Skeletal muscle tissue (tissue), 4 donors: ENCODE data around the gene EGFLAM. TPM values are rescaled to one million over a fixed set of nuclear protein-coding genes. Genes with fewer than 3 reads are reported as not detected.

Source experiments
- H3K27ac ChIP-seq: one replicate; pipeline ENCODE4 v1.7.0; 2013; ENCODE audit warnings: mild to moderate bottlenecking, low read depth, low read length, inconsistent platforms
- H3K27me3 ChIP-seq, 3 donors: one replicate each; pipeline ENCODE4 v1.7.0; 2013; ENCODE audit warnings: low read length in 3 of 3; ENCODE audit not compliant: control insufficient read depth in 3 of 3, insufficient read depth in 3 of 3
- H3K36me3 ChIP-seq, 3 donors: one replicate each; pipeline ENCODE4 v1.7.0; 2013; ENCODE audit warnings: low read length in 3 of 3; ENCODE audit not compliant: control insufficient read depth in 3 of 3, insufficient read depth in 3 of 3
- H3K4me1 ChIP-seq, 3 donors: one replicate each; pipeline ENCODE4 v1.7.0; 2013; ENCODE audit warnings: low read length in 3 of 3, mild to moderate bottlenecking in 3 of 3; ENCODE audit not compliant: control insufficient read depth in 3 of 3, insufficient read depth in 3 of 3
- H3K4me3 ChIP-seq, 3 donors: one replicate each; pipeline ENCODE4 v1.7.0; 2013; ENCODE audit warnings: low read length in 3 of 3
- H3K9ac ChIP-seq, 3 donors: one replicate each; pipeline ENCODE4 v1.7.0; 2013; ENCODE audit warnings: low read length in 3 of 3, mild to moderate bottlenecking in 3 of 3, moderate library complexity in 2 of 3, low read depth in 1 of 3
- H3K9me3 ChIP-seq, 3 donors: one replicate each; pipeline ENCODE4 v1.7.0; 2013; ENCODE audit warnings: low read length in 3 of 3; ENCODE audit not compliant: control insufficient read depth in 3 of 3
- total RNA-seq: library from RNA; depleted of rRNA; stranded (reverse); fragments of >200 nt; gene quantifications from one replicate; pipeline ENCODE4 v1.2.3, GENCODE V29; 2014
- donor health status: Osteomylitis.

The EGFLAM gene
- total RNA-seq, 1 donor from 2014 or later = 41.8 TPM

DNA sequence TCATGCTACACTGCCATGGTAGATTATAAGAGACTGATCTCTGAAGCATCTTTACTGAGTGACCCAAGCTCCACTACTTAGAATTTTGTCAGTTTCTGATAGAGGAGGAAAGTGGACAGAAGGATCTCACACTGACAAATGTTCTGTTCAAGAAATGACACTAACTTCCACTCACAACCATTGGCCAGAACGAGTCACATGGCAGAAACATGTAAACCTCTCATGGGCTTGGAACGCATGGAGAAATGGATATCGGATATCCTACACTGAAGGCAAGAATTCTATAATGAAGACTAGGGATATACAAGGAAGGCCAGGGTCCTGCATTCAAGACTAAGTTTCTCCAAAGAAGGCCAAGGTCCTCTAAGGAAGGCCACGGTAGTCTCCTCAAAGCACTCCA is 31.1 kb downstream of the EGFLAM start:
- Histone ChIP-seq H3K4me3 (no peak overlapping the region), H3K9ac (no peak overlapping the region), H3K27me3 (no peaks in the 10 kb centered on the region), H3K27ac (no peak overlapping the region), H3K36me3 (no peaks in the 10 kb centered on the region), H3K4me1 (no peaks in the 10 kb centered on the region), H3K9me3 (peaks cover 0 to under 1% (median 0%) of the 10 kb centered on the region in 3 donors)

DNA sequence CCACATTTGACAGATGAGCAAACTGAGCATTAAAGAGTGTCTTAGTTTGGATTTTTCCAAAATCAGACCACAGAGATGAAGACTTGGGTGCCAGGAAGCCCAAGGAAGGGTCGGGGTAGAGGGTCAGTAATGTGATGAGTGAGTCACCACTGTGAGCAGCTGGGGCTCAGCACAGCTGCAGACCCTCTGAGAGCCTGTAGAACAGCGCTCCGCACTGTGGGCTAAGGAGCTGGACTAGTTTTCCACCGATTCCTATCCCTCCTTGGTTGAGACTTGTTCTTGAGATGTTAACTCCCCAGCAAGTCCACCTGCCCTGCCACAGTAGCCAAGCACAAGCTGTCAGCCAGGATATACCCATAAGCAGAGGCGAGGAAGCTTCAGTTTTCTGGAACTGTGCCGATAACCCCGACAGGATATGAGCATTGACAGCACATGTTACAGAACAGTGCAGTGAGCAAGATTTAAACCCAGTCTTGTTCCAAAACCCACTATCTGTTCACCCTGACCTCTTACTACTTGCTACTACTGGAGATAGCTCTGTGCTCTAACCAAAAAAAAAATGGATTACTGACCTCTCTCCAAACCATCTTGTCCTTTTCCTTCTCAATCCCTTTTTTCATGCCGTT is 31.8 kb downstream of the EGFLAM start:
- Histone ChIP-seq H3K4me3 (peak overlapping the region in 1 of 3 donors; percentile 15), H3K9ac (no peak overlapping the region), H3K27me3 (peaks cover 0 to 2% (median 0%) of the 10 kb centered on the region in 3 donors), H3K4me1 (no peaks in the 10 kb centered on the region), H3K9me3 (no peaks in the 10 kb centered on the region), H3K36me3 (no peaks in the 10 kb centered on the region), H3K27ac (no peak overlapping the region)

DNA sequence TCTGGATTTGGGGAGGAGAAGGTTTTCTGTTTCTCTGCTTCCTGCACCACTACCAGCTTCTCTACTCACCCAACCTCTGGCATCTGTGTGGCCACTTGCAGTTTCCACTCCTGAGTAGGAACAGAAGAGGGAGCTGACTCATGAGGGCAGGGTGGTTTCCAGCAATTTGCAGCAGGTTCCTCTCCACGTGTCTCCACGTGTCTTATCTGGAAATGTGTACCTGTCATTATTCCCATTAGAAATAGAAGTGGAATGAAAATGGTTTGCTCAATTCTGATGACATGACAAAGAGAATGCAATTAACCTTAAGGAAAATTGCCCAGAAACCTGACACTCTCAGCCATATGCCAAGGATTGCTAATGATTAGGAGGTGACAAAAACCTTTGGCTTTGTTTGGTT is 33.0 kb downstream of the EGFLAM start:
- Histone ChIP-seq H3K4me1 (no peaks in the 10 kb centered on the region), H3K27ac (no peak overlapping the region), H3K9me3 (no peaks in the 10 kb centered on the region), H3K27me3 (peaks cover 0 to 2% (median 0%) of the 10 kb centered on the region in 3 donors), H3K36me3 (no peaks in the 10 kb centered on the region), H3K9ac (no peak overlapping the region), H3K4me3 (no peak overlapping the region)

DNA sequence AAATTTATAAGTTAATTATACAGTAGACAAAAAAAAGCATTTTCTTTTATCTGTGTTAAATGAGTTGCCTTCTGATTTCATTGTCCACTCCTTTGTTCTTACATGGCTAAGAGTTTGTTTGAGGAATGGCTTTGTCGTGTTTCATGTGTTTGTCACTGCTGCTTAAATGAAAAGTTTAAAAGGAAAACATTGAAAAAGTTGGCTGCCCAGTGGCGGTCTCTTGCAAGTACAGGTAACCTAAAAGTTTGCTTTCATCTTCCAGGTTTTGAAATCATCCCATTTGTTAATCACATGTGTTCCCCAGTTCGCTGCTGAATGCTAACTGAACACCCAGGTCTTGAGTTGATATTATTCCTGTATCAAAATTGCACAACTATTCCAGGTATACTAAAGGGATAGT is 33.9 kb downstream of the EGFLAM start:
- H3K4me1 ChIP-seq = no peaks in the 10 kb centered on the region
- no peak overlapping the region for H3K4me3 ChIP-seq
- H3K27me3 ChIP-seq = peaks cover 0 to 2% (median 0%) of the 10 kb centered on the region in 3 donors
- H3K9me3 ChIP-seq = no peaks in the 10 kb centered on the region
- no peak overlapping the region for H3K27ac ChIP-seq
- H3K36me3 ChIP-seq = no peaks in the 10 kb centered on the region
- no peak overlapping the region for H3K9ac ChIP-seq

DNA sequence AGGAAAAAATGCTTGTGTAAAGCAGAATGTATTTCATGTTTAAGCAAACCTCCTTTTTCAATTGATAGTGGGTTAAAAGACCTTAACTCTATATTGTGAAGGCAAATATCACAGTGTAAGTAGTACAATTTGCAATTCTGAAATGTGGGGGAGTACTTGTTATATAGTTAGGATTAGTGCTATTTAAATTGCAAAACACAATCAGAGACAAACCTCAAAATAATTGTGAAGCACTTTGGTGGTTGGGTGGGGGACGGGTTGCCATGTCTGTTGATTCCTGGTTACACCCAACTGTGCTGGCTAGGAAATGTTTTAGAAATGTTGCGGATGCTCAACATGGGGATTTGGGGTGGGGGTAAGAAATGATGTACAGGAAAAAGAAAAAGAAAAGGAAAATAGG is 37.4 kb downstream of the EGFLAM start:
- no peak overlapping the region for H3K4me3 ChIP-seq
- no peaks in the 10 kb centered on the region for H3K9me3 ChIP-seq
- no peak overlapping the region for H3K27ac ChIP-seq
- no peaks in the 10 kb centered on the region for H3K4me1 ChIP-seq
- H3K27me3 ChIP-seq = peaks cover 0 to 2% (median 0%) of the 10 kb centered on the region in 3 donors
- H3K9ac ChIP-seq = no peak overlapping the region
- no peaks in the 10 kb centered on the region for H3K36me3 ChIP-seq

DNA sequence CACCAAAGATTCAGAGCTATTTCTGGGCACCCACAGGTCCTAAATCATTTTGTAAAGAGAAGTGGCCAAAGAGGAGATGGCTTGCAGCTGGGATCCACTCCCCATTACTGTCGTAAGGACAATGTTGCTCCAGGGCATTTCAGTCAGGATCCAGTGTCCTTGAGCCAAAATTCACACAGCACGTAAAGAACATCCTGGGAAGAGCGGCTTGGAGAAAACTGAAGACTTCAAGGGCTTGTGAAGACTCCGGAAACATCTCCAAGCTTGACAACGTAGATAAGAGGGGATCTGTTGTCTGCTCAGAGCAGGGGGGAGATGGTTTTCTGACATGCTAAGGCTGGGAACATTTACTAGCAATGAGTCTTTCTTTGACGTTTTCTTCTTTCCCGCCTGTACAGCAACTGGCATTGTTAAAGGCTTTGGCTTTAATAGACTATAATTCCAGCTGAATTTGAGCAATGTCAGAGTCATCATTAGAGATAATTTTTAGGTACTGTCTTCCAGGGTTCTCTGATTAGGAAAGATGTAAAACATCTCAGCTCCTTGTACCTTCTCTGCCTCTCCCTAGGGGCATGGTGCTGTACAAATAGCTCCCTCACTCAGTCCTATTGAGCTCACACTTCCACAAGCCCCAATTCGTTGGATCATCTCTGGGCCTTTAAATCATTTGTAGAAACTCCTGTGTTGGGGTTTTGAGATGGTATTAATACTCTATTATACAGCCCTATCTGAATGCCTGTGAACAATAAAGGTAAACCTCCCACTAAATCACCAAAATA is 39.7 kb downstream of the EGFLAM start:
- Histone ChIP-seq H3K27me3 (peaks cover 0 to 2% (median 0%) of the 10 kb centered on the region in 3 donors), H3K4me3 (no peak overlapping the region), H3K36me3 (no peaks in the 10 kb centered on the region), H3K27ac (no peak overlapping the region), H3K9me3 (no peaks in the 10 kb centered on the region), H3K9ac (no peak overlapping the region), H3K4me1 (no peaks in the 10 kb centered on the region)

DNA sequence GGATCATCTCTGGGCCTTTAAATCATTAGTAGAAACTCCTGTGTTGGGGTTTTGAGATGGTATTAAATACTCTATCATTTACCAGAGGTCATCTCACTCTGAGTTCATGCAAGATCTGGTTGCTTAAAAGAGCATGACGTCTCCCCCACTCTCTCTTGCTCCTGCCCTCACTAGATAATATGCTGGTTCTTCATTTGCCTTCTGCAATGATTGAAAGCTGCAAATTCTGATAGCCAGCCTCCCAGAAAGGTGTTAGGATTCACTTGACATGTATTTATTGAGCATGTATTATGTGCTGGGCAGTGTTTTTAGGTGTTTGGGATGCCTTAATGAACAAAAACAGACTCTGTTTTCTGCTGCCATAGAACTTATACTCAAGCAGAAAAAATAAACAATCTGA is 41.2 kb downstream of the EGFLAM start:
- Histone ChIP-seq H3K9ac (no peak overlapping the region), H3K9me3 (no peaks in the 10 kb centered on the region), H3K27me3 (peaks cover 0 to 2% (median 0%) of the 10 kb centered on the region in 3 donors), H3K27ac (no peak overlapping the region), H3K36me3 (no peaks in the 10 kb centered on the region), H3K4me1 (no peaks in the 10 kb centered on the region), H3K4me3 (no peak overlapping the region)

DNA sequence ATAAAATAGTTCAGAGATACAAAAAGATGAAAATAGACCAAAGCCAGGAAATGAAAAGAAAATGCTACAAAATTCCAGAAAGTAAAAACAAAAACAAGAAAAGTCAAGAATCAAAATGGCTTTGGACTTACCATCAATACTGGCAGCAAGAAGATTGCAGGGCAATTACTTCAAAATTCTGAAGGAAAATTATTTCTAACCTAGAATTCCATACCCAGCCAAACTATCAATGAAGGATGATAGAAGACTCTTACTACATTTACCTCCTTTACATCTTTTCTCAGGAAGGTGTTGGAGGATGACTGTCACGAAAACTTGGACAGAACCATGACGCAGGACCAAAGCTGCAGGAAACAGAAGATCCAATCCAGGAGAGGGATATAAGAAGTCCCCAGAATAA is 46.8 kb downstream of the EGFLAM start:
- no peak overlapping the region for H3K9ac ChIP-seq
- H3K4me1 ChIP-seq = no peaks in the 10 kb centered on the region
- no peaks in the 10 kb centered on the region for H3K36me3 ChIP-seq
- no peak overlapping the region for H3K27ac ChIP-seq
- H3K9me3 ChIP-seq = peaks cover 0 to 10% (median 4%) of the 10 kb centered on the region in 3 donors
- H3K4me3 ChIP-seq = no peak overlapping the region
- H3K27me3 ChIP-seq = no peaks in the 10 kb centered on the region

DNA sequence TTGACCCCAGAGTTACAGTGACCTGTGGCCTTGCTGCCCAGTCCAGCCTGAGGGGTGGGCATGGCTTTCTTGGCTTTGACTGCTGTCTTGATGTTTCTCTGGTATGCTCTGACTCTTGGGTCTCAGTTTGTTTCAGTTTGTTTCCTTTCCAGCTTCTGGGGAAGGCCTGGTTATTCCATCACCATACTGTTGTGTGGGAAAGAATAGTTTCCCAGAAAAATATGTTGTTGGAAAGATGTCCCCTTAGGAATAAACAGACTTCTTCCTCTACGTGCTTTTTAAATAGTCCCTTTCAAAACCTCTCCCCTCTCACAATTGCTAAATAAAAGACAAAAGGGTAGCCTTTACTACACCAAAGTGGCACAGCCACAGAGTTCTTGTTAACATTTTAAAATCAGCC is 49.5 kb downstream of the EGFLAM start:
- no peaks in the 10 kb centered on the region for H3K36me3 ChIP-seq
- H3K27ac ChIP-seq = peak overlapping the region; percentile 56
- peaks cover 0 to 2% (median 0%) of the 10 kb centered on the region in 3 donors for H3K4me1 ChIP-seq
- no peaks in the 10 kb centered on the region for H3K27me3 ChIP-seq
- no peak overlapping the region for H3K4me3 ChIP-seq
- no peak overlapping the region for H3K9ac ChIP-seq
- peaks cover 0 to 10% (median 4%) of the 10 kb centered on the region in 3 donors for H3K9me3 ChIP-seq

DNA sequence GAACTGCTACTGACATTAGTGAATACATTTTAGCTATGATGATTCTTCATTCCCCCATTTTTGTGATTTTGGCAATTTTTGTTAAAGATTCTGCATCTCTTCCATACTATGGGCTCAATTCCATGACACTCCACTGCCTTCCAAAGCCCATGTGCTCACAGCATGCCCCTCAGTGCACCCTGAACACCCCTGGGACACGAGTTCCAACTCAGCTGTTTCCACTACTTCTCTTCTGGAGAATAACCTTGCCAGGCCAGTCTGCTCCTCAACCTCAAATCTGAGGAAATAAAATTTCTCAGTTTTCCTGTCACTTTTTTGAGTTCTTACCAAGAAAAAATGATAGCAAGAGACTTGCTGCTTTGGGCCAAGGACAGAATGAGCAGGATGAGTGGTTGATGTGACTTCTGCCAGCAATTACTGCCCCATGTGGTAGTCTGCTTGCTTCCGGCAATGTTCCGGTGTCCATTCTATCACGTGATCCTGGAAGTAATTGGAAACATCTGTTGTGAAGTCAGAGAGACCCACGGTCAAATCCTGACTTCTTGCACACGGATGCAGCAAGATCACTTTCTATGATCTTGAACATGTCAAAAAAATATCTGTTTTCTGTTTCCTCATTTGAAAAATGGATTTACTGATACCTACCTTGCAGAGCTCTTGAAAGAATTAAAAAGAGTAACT is 58.3 kb downstream of the EGFLAM start:
- no peaks in the 10 kb centered on the region for H3K36me3 ChIP-seq
- H3K9ac ChIP-seq = no peak overlapping the region
- peaks cover 0 to under 1% (median 0%) of the 10 kb centered on the region in 3 donors for H3K4me1 ChIP-seq
- H3K27me3 ChIP-seq = no peaks in the 10 kb centered on the region
- no peak overlapping the region for H3K4me3 ChIP-seq
- peak overlapping the region; percentile 32 for H3K27ac ChIP-seq
- H3K9me3 ChIP-seq = no peaks in the 10 kb centered on the region
